OCI-LY7 (cell line): ENCODE results near the gene USB1. TPM values are rescaled to one million over a fixed set of nuclear protein-coding genes. Genes with fewer than 3 reads are reported as not detected.

Experiments
- BruUV-seq: library from RNA; stranded (reverse); fragments of 400-500 nt; replicated peaks from 2 replicates; lab custom pipeline; 2021; lab: Mats Ljungman, UMichigan
- CTCF ChIA-PET: fragments of 300-600 bp; sonication (Branson Sonifier 250); formaldehyde crosslinking; loops from one replicate; lab custom pipeline; 2022; ENCODE audit warnings: antibody characterized with exemption; ENCODE audit not compliant: unreplicated experiment; lab: Charles Lee
- POLR2A ChIA-PET: fragments of 300-600 bp; sonication (Branson Sonifier 250); formaldehyde crosslinking; loops from one replicate; lab custom pipeline; 2022; ENCODE audit warnings: antibody characterized with exemption; lab: Charles Lee
- DNase-seq: peaks from one replicate; pipeline ENCODE4 v3.0.0-alpha.2; 2015; ENCODE audit warnings: low spot score
- H2AFZ ChIP-seq: fragments of 200-600 bp; sonication (generic), shearing (Covaris generic); 2 replicates; pipeline ENCODE4 v1.6.1; 2014; ENCODE audit warnings: mild to moderate bottlenecking, antibody characterized with exemption, low read length, moderate library complexity
- H3K27ac ChIP-seq: fragments of 200-600 bp; sonication (generic); 2 replicates; pipeline ENCODE4 v1.5.1; 2014; ENCODE audit warnings: mixed run types, low read depth, mild to moderate bottlenecking, moderate library complexity, low read length, inconsistent platforms; ENCODE audit not compliant: poor library complexity, severe bottlenecking
- H3K36me3 ChIP-seq: fragments of 200-600 bp; sonication (generic); 2 replicates; pipeline ENCODE4 v1.6.1; 2014; ENCODE audit warnings: mild to moderate bottlenecking, antibody characterized with exemption, low read length, moderate library complexity, mixed read lengths; ENCODE audit not compliant: insufficient read depth
- H3K4me1 ChIP-seq: fragments of 200-600 bp; sonication (generic); 2 replicates; pipeline ENCODE4 v1.5.1; 2014; ENCODE audit warnings: mild to moderate bottlenecking, low read length; ENCODE audit not compliant: insufficient read depth, poor library complexity, severe bottlenecking
- H3K4me2 ChIP-seq: fragments of 200-600 bp; sonication (generic); 2 replicates; pipeline ENCODE4 v1.6.1; 2014; ENCODE audit warnings: mild to moderate bottlenecking, low read length
- H3K4me3 ChIP-seq: fragments of 200-600 bp; sonication (generic); 2 replicates; pipeline ENCODE4 v1.5.1; 2014; ENCODE audit warnings: mild to moderate bottlenecking, low read depth, low read length; ENCODE audit not compliant: poor library complexity, severe bottlenecking
- H3K79me2 ChIP-seq: fragments of 200-600 bp; sonication (generic); 2 replicates; pipeline ENCODE4 v1.6.1; 2016; ENCODE audit warnings: low read depth, mild to moderate bottlenecking, low read length, moderate library complexity, mixed read lengths; ENCODE audit not compliant: insufficient read depth
- H3K9me2 ChIP-seq: fragments of 200-600 bp; sonication (generic); 2 replicates; pipeline ENCODE4 v1.6.1; 2016; ENCODE audit warnings: mild to moderate bottlenecking, low read length, mixed read lengths; ENCODE audit not compliant: insufficient read depth
- H3K9me3 ChIP-seq: fragments of 200-600 bp; sonication (generic); 2 replicates; pipeline ENCODE4 v1.6.1; 2014; ENCODE audit warnings: mild to moderate bottlenecking, mixed run types, low read length, mixed read lengths
- H4K20me1 ChIP-seq: fragments of 200-600 bp; sonication (generic); 2 replicates; pipeline ENCODE4 v1.6.1; 2014; ENCODE audit warnings: mild to moderate bottlenecking, antibody characterized with exemption, low read length, moderate library complexity, mixed read lengths; ENCODE audit not compliant: insufficient read depth
- EZH2phosphoT487 ChIP-seq: fragments of 200-600 bp; sonication (generic); IDR thresholded peaks from 2 replicates; pipeline ENCODE4 v1.6.1; 2018; ENCODE audit warnings: low read depth, borderline replicate concordance, mild to moderate bottlenecking, mixed run types, antibody characterized with exemption, low read length, moderate library complexity, mixed read lengths
- intact Hi-C: fragments of 100-400 bp; cut with micrococcal nuclease; formaldehyde crosslinking; loops from one replicate; pipeline ENCODE4 v1.10.0; 2022; ENCODE audit not compliant: unreplicated experiment
- total RNA-seq, 2 experiments: library from RNA; depleted of rRNA in 1 of 2; stranded (reverse); fragments of >200 nt in 1 of 2; shearing (Covaris generic) in 1 of 2; gene quantifications; 2 replicates each; pipeline ENCODE4 v1.2.3, GENCODE V29; 2014 to 2022
- TF ChIP-seq, protein P1 (sequence below): fragments of 200-600 bp; sonication (generic); conservative IDR thresholded peaks from 2 replicates; pipeline ENCODE4 v1.5.1; 2014; ENCODE audit warnings: mild to moderate bottlenecking, antibody characterized with exemption, low read length, moderate library complexity, mixed read lengths

Gene USB1
- total RNA-seq, 2 experiments from 2014 or later, result 12.5 to 48.3 TPM

DNA sequence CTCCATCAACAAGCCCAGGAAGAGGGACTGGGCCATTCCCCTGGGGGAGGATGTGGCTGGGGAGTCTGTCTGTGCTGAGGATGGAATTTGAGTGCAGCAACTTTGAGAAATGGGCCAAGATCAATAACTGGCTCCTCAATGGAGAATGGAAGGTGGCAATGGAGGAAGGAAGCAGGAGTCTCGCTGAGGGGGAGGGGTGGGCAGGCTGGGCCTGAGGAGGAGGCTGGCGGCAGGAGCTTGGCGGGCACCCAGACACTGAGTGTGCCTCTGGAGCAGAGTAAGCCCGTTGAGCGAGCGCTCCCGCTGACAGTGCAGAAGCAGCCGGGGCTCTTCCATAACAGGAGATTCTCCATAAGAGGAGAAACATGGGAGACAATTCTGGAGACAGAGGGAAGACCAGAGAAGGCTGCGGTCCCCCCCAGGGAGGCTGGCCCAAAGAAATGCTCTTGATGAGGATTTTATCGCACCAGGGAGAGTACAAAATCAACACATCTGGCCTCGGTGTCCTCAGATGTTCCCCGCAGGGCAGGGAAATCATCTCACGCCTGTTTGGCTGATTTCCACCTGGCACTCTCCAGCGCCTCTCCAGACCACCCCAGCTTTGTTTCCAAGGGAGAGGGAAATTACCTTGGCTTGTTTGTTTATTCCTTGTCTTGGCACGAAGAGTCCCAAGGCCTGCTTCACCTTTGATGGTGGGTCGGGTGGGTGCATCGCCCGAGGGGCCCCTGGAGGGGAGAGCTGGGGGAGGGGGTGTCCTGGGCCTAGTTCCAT lies 21.6 kb downstream of the USB1 start:
- H3K9me2 ChIP-seq, result no peaks in the 10 kb centered on the region
- H3K79me2 ChIP-seq, result no peaks in the 10 kb centered on the region
- no peak overlapping the region for H3K4me2 ChIP-seq
- no peak overlapping the region for H3K27ac ChIP-seq
- CTCF ChIA-PET, result interaction anchor here (1.1 kb wide), 1 partner anchor 103 kb away, joined by 3 read pairs; no protein-coding TSS in a partner anchor
- POLR2A ChIA-PET, result interaction anchor here (0.6 to 1.2 kb wide), 4 partner anchors 97 to 307 kb away, joined by 3 read pairs; partner anchors contain the start of gene CFAP20
- H3K4me1 ChIP-seq, result peaks cover 8% of the 10 kb centered on the region
- TF ChIP-seq, protein P1, sequence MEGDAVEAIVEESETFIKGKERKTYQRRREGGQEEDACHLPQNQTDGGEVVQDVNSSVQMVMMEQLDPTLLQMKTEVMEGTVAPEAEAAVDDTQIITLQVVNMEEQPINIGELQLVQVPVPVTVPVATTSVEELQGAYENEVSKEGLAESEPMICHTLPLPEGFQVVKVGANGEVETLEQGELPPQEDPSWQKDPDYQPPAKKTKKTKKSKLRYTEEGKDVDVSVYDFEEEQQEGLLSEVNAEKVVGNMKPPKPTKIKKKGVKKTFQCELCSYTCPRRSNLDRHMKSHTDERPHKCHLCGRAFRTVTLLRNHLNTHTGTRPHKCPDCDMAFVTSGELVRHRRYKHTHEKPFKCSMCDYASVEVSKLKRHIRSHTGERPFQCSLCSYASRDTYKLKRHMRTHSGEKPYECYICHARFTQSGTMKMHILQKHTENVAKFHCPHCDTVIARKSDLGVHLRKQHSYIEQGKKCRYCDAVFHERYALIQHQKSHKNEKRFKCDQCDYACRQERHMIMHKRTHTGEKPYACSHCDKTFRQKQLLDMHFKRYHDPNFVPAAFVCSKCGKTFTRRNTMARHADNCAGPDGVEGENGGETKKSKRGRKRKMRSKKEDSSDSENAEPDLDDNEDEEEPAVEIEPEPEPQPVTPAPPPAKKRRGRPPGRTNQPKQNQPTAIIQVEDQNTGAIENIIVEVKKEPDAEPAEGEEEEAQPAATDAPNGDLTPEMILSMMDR, result no peak
- no peak for TF ChIP-seq EZH2phosphoT487
- H4K20me1 ChIP-seq, result no peaks in the 10 kb centered on the region
- no TSS peak for BruUV-seq
- DNase-seq, result no peak
- no peak overlapping the region for H3K4me3 ChIP-seq
- no peaks in the 10 kb centered on the region for H3K9me3 ChIP-seq
- H3K36me3 ChIP-seq, result peaks cover 7% of the 10 kb centered on the region; the same call in 1 of the 2 replicates
- H2AFZ ChIP-seq, result no peak overlapping the region
- intact Hi-C loops, result no loop called here

DNA sequence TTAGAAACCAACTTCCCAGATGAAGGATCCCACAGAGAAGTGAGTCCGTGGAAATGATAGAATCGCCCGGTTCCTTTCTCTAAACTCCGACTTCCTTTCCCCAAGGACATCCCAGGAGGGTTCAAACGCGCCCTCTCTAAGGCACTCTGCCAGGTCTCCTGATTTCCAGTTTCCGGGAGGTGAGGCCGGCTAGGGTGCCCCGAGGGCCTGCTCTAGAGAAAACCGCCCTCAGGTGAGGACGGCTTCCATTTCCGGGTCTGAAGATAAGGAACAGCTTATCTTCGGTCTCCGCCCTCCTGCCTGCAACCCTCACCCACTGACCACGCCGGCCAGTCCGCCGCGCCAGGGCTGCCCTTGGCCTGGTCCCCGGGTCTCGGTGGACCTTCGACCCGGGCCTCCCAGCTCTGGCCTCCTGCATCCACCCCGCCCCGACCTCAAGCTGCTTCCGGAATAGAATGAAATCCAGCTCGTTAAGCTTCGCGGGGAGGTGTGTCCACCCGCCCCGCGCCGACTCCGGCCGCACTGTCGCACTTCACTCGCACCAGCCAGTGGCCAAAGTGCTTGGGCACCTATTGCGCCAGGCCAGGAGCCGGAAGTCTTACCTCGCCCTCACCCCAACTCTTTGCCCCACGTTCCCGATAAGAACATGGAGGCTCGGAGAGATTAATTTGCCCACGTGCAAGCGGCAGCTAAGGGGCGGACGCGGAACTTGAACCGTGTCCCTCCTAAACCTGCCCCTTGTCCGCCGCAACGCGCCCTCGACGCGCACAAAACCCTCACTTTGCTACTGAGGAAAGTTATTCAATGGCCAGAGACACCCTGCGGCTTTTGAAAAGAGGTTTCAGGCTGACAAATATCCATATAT lies 23.5 kb downstream of the USB1 start:
- intact Hi-C loops, result loop anchor here (5.0 kb wide), 1 partner anchor 173 kb away; the partner anchor contains the start of gene CSNK2A2
- Histone ChIP-seq H3K9me2 (no peaks in the 10 kb centered on the region), H3K36me3 (no peaks in the 10 kb centered on the region; the same call in 1 of the 2 replicates), H3K4me2 (peak overlapping the region; percentile 95), H3K4me1 (peaks cover 8% of the 10 kb centered on the region), H3K27ac (no peak overlapping the region), H3K9me3 (no peaks in the 10 kb centered on the region), H3K79me2 (no peaks in the 10 kb centered on the region), H2AFZ (no peak overlapping the region; the same call in 1 of the 2 replicates), H4K20me1 (no peaks in the 10 kb centered on the region), H3K4me3 (peak overlapping the region; percentile 66)
- CTCF ChIA-PET, result interaction anchor here (0.6 kb wide), 1 partner anchor 89 kb away, joined by 4 read pairs; no protein-coding TSS in a partner anchor
- no TSS peak for BruUV-seq
- TF ChIP-seq, protein P1, result no peak
- no peak for TF ChIP-seq EZH2phosphoT487
- POLR2A ChIA-PET, result interaction anchor here (0.6 kb wide), 1 partner anchor 496 kb away, joined by 5 read pairs; no protein-coding TSS in a partner anchor
- DNase-seq, result no peak
